GM18498 (cell line): ENCODE measurements around the gene ZNF219.

Experiments used
- ATAC-seq: cut with Tn5 transposase; IDR thresholded peaks from one replicate; pipeline ENCODE4 v1.9.1; 2021; ENCODE audit warnings: mild to moderate bottlenecking, moderate library complexity; ENCODE audit not compliant: unreplicated experiment

ZNF219 gene

GRCh38 chr14:21069388-21070082, 28.9 kb downstream of the ZNF219 start:
- no peak for ATAC-seq

GRCh38 chr14:21068521-21069387, 29.7 kb downstream of the ZNF219 start:
- no peak for ATAC-seq

GRCh38 chr14:21066882-21067502, 31.5 kb downstream of the ZNF219 start:
- ATAC-seq = no peak

- no peak for ATAC-seq
Measured at GRCh38 chr14:21063479-21063878, 35.0 kb downstream of the ZNF219 start.

GRCh38 chr14:21061347-21061668, 37.1 kb downstream of the ZNF219 start:
- ATAC-seq = no peak

GRCh38 chr14:21060614-21061346, 37.7 kb downstream of the ZNF219 start:
- ATAC-seq = no peak

- ATAC-seq = no peak
Measured at GRCh38 chr14:21059842-21060613, 38.4 kb downstream of the ZNF219 start.

GRCh38 chr14:21058903-21059302, 39.6 kb downstream of the ZNF219 start:
- ATAC-seq = no peak

- ATAC-seq = no peak
Measured at GRCh38 chr14:21057803-21058675, 40.4 kb downstream of the ZNF219 start, which contains the start of gene RNASE8. RNASE8 (plus strand) TSS chr14:21057822; CDS start chr14:21057893, 71 bp downstream.

GRCh38 chr14:21056520-21057163, 41.8 kb downstream of the ZNF219 start:
- no peak for ATAC-seq

- ATAC-seq = no peak
Measured at GRCh38 chr14:21055432-21056117, 42.9 kb downstream of the ZNF219 start.

GRCh38 chr14:21054768-21055145, 43.7 kb downstream of the ZNF219 start:
- ATAC-seq = no peak

GRCh38 chr14:21054123-21054767, 44.2 kb downstream of the ZNF219 start:
- no peak for ATAC-seq

- ATAC-seq = no peak
Measured at GRCh38 chr14:21053184-21054122, 45.0 kb downstream of the ZNF219 start.

- no peak for ATAC-seq
Measured at GRCh38 chr14:21050597-21050996, 47.9 kb downstream of the ZNF219 start.

GRCh38 chr14:21049271-21049673, 49.2 kb downstream of the ZNF219 start:
- ATAC-seq = no peak

GRCh38 chr14:21048638-21049037, 49.8 kb downstream of the ZNF219 start:
- no peak for ATAC-seq
